Measurements from ENCODE around the gene LHX3.

- TF ChIP-seq CTCF (IDR thresholded peaks at IDR 0.05) (no peak), POLR2A (IDR thresholded peaks at IDR 0.05) (no peak)
These were observed 41.6 kb downstream of the LHX3 start for GRCh38 chr9:136163248-136163850.

All from uterus (tissue), 2 donors.